Heart left ventricle (tissue), 16 donors: ENCODE results near the gene OR4E1. TPM values are rescaled to one million over a fixed set of nuclear protein-coding genes. Genes with fewer than 3 reads are reported as not detected.
"Not testable (repeated sequence)": the region's sequence is repeated elsewhere in the genome, so short reads cannot be mapped to it uniquely, and the experiment has no call there.

ENCODE experiments used
- ATAC-seq, 4 donors: fragments of 200-7000 bp; cut with Tn5 transposase; one replicate each; pipeline ENCODE4 v1.9.1; 2020 to 2022; ENCODE audit warnings: moderate library complexity in 4 of 4, mild to moderate bottlenecking in 3 of 4, moderate number of reproducible peaks in 1 of 4
- DNase-seq, 5 donors: peaks; one replicate each; pipeline ENCODE4 v3.0.0-alpha.2; 2020
- H3K27ac ChIP-seq, 12 donors: fragments of 200-600 bp; sonication (generic) in 4 of 12; one replicate each; pipeline versions ENCODE4 v1.5.0 to v1.8.0; 2016 to 2022; ENCODE audit warnings: mild to moderate bottlenecking in 2 of 12
- H3K27me3 ChIP-seq, 9 donors: fragments of 200-600 bp; sonication (generic) in 2 of 9; one replicate each; pipeline versions ENCODE4 v1.5.1 to v1.8.0; 2016 to 2022; ENCODE audit warnings: mild to moderate bottlenecking in 3 of 9
- H3K36me3 ChIP-seq, 9 donors: fragments of 200-600 bp; sonication (generic) in 2 of 9; one replicate each; pipeline versions ENCODE4 v1.5.0 to v1.8.0; 2018 to 2022; ENCODE audit warnings: mild to moderate bottlenecking in 2 of 9
- H3K4me1 ChIP-seq, 12 donors: fragments of 200-600 bp; sonication (generic) in 4 of 12; one replicate each; pipeline versions ENCODE4 v1.5.0 to v1.8.0; 2016 to 2022; ENCODE audit warnings: mild to moderate bottlenecking in 3 of 12
- H3K4me3 ChIP-seq, 12 donors: fragments of 200-600 bp; sonication (generic) in 4 of 12; one replicate each; pipeline versions ENCODE4 v1.5.0 to v1.8.0; 2017 to 2022; ENCODE audit warnings: mild to moderate bottlenecking in 9 of 12, moderate library complexity in 4 of 12
- H3K9me3 ChIP-seq, 12 donors: fragments of 200-600 bp; sonication (generic) in 4 of 12; one replicate each; pipeline versions ENCODE4 v1.5.0 to v1.8.0; 2016 to 2022; ENCODE audit warnings: mild to moderate bottlenecking in 1 of 12
- CTCF ChIP-seq, 12 donors: fragments of 200-600 bp; sonication (generic) in 4 of 12; IDR thresholded peaks; one replicate each; pipeline versions ENCODE4 v1.5.0 to v1.8.0; 2018 to 2022; ENCODE audit warnings: antibody characterized with exemption in 12 of 12, mild to moderate bottlenecking in 5 of 12
- POLR2A ChIP-seq, 2 donors: fragments of 450-650 bp; IDR thresholded peaks; one replicate each; pipeline ENCODE4 v1.6.1; 2017; ENCODE audit warnings: antibody characterized with exemption in 2 of 2, mild to moderate bottlenecking in 2 of 2, moderate library complexity in 2 of 2
- WGBS, 4 donors: extraction: QIAGEN DNeasy Blood & Tissue Kit in 2 of 4; methylation state at CpG; one replicate each; pipeline versions ENCODE4 v1.1.5 to v1.1.7; 2013 to 2018; 5-methylcytosine and 5-hydroxymethylcytosine counted together
- intact Hi-C, 10 donors: fragments of 100-400 bp; cut with DNase I; formaldehyde crosslinking; loops; one replicate each; pipeline versions ENCODE4 v1.11.1 to v1.14.2; 2022
- polyA plus RNA-seq, 2 donors: library from polyadenylated mRNA; stranded (reverse); fragments of 200-250 nt; gene quantifications; one replicate each; pipeline ENCODE4 v1.2.3, GENCODE V29; 2013
- total RNA-seq, 9 donors: library from RNA; depleted of rRNA in 2 of 9; stranded (reverse); fragments of >200 nt in 2 of 9; fragmentation: NEBNext Ultra II Directional in 3 of 9; extraction: Animal tissue kit (Norgen Biotek cat#: 25700) in 3 of 9; gene quantifications; one replicate each; pipeline versions ENCODE4 v1.1.0 to v1.2.4, GENCODE V29; 2016 to 2023
- donor health status: ischemic (EF 13 %, LVEDD 7.1; RV severe dilation, severe dysfunction).
- donor health status: healthy with polysubstance abuse.
- donor health status: DM: no; HTN: yes; CAD: no.
- donor health status: DM: no; HTN: no; CAD: no.
- donor health status: ischemic (EF 25% LVEDD 6.9; RV normal size, moderate dysfunction).
- donor health status: ischemic (EF 25% LVEDD 5.7; RV mildly dilated, moderate dysfunction).
- donor health status: healthy.
- donor health status: DM: yes; HTN: yes; CAD: no.
- donor health status: ischemic (EF 35%, LVEDD 5.7; RV mildly dilated, moderate dysfunction).
- donor health status: nonischemic (EF 11% LVEDD 7.7; RV severe dilation, severe dysfunction).
- donor health status: DM: yes; HTN: yes; CAD: no.
- donor health status: PGD.
- donor health status: ischemic (EF 29% LVEDD 5.4; RV normal size, mild dysfunction).
- donor health status: nonischemic (EF 23%, LVEDD 6.1; RV moderate dilation, normal function).

OR4E1 gene
- total and polyA plus RNA-seq, 11 donors = not detected

GRCh38 chr14:21642683-21643082, 30.9 kb downstream of the OR4E1 start:
- Histone ChIP-seq H3K4me1 (no peaks in the 10 kb centered on the region), H3K4me3 (no peak overlapping the region)

GRCh38 chr14:21634840-21635239, 38.8 kb downstream of the OR4E1 start, which contains the start of gene OR10G2:
Gene OR10G2, minus strand, starts transcription at chr14:21634940. Its CDS starts 98 bp downstream, at chr14:21634842.
- TF ChIP-seq POLR2A (IDR thresholded peaks at IDR 0.05) = no peak
- intact Hi-C loops = no loop called here
- Histone ChIP-seq H3K36me3 (no peaks in the 10 kb centered on the region), H3K4me3 (no peak within 1 kb of the TSS), H3K27ac (no peak within 1 kb of the TSS), H3K4me1 (no peaks in the 10 kb centered on the region), H3K9me3 (peaks cover 0 to 5% (median 0%) of the 10 kb centered on the region in 12 donors), H3K27me3 (no peaks in the 10 kb centered on the region)
- ATAC-seq (no peak), DNase-seq (no peak)
- 69 to 81% (median 74%) methylated on average over 4 of the region's 4 CpGs for WGBS, 4 donors

More at GRCh38 chr14:21642683-21643082, 30.9 kb downstream of the OR4E1 start:
- Histone ChIP-seq H3K36me3 (no peaks in the 10 kb centered on the region), H3K27ac (no peak overlapping the region), H3K27me3 (peaks cover 0 to 10% (median 0%) of the 10 kb centered on the region in 9 donors), H3K9me3 (no peaks in the 10 kb centered on the region)
- DNase-seq (no peak), ATAC-seq (no peak)
- intact Hi-C loops = no loop called here
- TF ChIP-seq CTCF (IDR thresholded peaks at IDR 0.05) = no peak
- no peak for TF ChIP-seq POLR2A (IDR thresholded peaks at IDR 0.05)
- 52 to 63% (median 56%) methylated on average over 3 of the region's 3 CpGs for WGBS, 4 donors

GRCh38 chr14:21631084-21631483, 42.5 kb downstream of the OR4E1 start:
- intact Hi-C loops = no loop called here
- TF ChIP-seq POLR2A (IDR thresholded peaks at IDR 0.05) (no peak), CTCF (IDR thresholded peaks at IDR 0.05) (no peak)
- Histone ChIP-seq H3K27ac (no peak overlapping the region), H3K36me3 (no peaks in the 10 kb centered on the region), H3K27me3 (no peaks in the 10 kb centered on the region), H3K4me1 (no peaks in the 10 kb centered on the region), H3K4me3 (no peak overlapping the region), H3K9me3 (peaks cover 0 to 5% (median 0%) of the 10 kb centered on the region in 12 donors)
- WGBS, 4 donors = 28 to 81% (median 42%) methylated on average over 3 of the region's 3 CpGs
- ATAC-seq = no peak
- DNase-seq = no peak

GRCh38 chr14:21630503-21630902, 43.1 kb downstream of the OR4E1 start:
- DNase-seq, ATAC-seq, intact Hi-C loops, H3K4me1 ChIP-seq, H3K27me3 ChIP-seq, H3K27ac ChIP-seq, H3K4me3 ChIP-seq, H3K9me3 ChIP-seq, H3K36me3 ChIP-seq: not testable (repeated sequence)
- 85 to 94% (median 90%) methylated on average over 1 of the region's 1 CpG for WGBS, 4 donors

- no peaks in the 10 kb centered on the region for H3K36me3 ChIP-seq
- no peaks in the 10 kb centered on the region for H3K4me1 ChIP-seq
- intact Hi-C loops = no loop called here
- H3K4me3 ChIP-seq = no peak overlapping the region
- no peak overlapping the region for H3K27ac ChIP-seq
- no peak for ATAC-seq
- no peak for DNase-seq
- H3K9me3 ChIP-seq = peaks cover 0 to 5% (median 0%) of the 10 kb centered on the region in 12 donors
- TF ChIP-seq CTCF (IDR thresholded peaks at IDR 0.05) (no peak), POLR2A (IDR thresholded peaks at IDR 0.05) (no peak)
- 60 to 73% (median 66%) methylated on average over 3 of the region's 3 CpGs for WGBS, 4 donors
- no peaks in the 10 kb centered on the region for H3K27me3 ChIP-seq
Observed at GRCh38 chr14:21626491-21627230, 47.0 kb downstream of the OR4E1 start.

Other genes starting within 250 kb of the OR4E1 start
- gene CHD8, start 217.7 kb downstream of the OR4E1 start, total RNA-seq = 10 to 100 TPM; 24.7 to 56.9 (median 42.3) TPM
- gene CHD8, start 217.7 kb downstream of the OR4E1 start, polyA plus RNA-seq = 10 to 100 TPM; 19.0 to 21.2 TPM
- gene RAB2B, start 196.9 kb downstream of the OR4E1 start, total RNA-seq = 10 to 100 TPM; 13.3 to 24.5 (median 17.2) TPM
- 10 to 100 TPM in 1 of 2 donors, 1 to 10 TPM in 1; 7.0 to 12.6 TPM for gene RAB2B, start 196.9 kb downstream of the OR4E1 start, polyA plus RNA-seq
- gene TOX4, start 196.6 kb downstream of the OR4E1 start, total RNA-seq = 100 to 1,000 TPM in 1 of 9 donors, 10 to 100 TPM in 8; 51.1 to 100 (median 87.4) TPM
- gene TOX4, start 196.6 kb downstream of the OR4E1 start, polyA plus RNA-seq = 10 to 100 TPM; 16.2 to 59.7 TPM
- gene METTL3, start 162.5 kb downstream of the OR4E1 start, total RNA-seq = 10 to 100 TPM; 21.0 to 37.0 (median 25.2) TPM
- 10 to 100 TPM; 25.8 to 26.8 TPM for gene METTL3, start 162.5 kb downstream of the OR4E1 start, polyA plus RNA-seq
- gene SALL2, start 147.5 kb downstream of the OR4E1 start, total RNA-seq = 1 to 10 TPM; 2.5 to 9.4 (median 3.9) TPM
- 1 to 10 TPM; 1.4 to 1.8 TPM for gene SALL2, start 147.5 kb downstream of the OR4E1 start, polyA plus RNA-seq
- under 1 TPM in 1 of 9 donors, not detected in 8; 0.18 TPM for gene OR10G3, start 93.7 kb downstream of the OR4E1 start, total RNA-seq
- gene OR10G3, start 93.7 kb downstream of the OR4E1 start, polyA plus RNA-seq = not detected
- not detected for gene OR10G2, start 38.9 kb downstream of the OR4E1 start, total RNA-seq
- gene OR10G2, start 38.9 kb downstream of the OR4E1 start, polyA plus RNA-seq = not detected
- gene OR4E2, start 20.0 kb downstream of the OR4E1 start, total RNA-seq = not detected
- not detected for gene OR4E2, start 20.0 kb downstream of the OR4E1 start, polyA plus RNA-seq